CD8-positive, alpha-beta memory T cell (primary cell): ENCODE results near the gene SULT2B1. TPM values are rescaled to one million over a fixed set of nuclear protein-coding genes. Genes with fewer than 3 reads are reported as not detected.
A peak's percentile ranks its signal among the peaks of the same experiment; 100 is the strongest.
"Not testable (repeated sequence)": the region's sequence is repeated elsewhere in the genome, so short reads cannot be mapped to it uniquely, and the experiment has no call there.

Experiments
- CTCF ChIA-PET: fragments of 350-600 bp; sonication (Branson Sonifier 250); formaldehyde crosslinking; loops from one replicate; lab custom pipeline; 2021; ENCODE audit warnings: antibody characterized with exemption; lab: Charles Lee
- POLR2A ChIA-PET: fragments of 350-600 bp; sonication (Branson Sonifier 250); formaldehyde crosslinking; loops from one replicate; lab custom pipeline; 2021; ENCODE audit warnings: antibody characterized with exemption; lab: Charles Lee
- DNase-seq, 5 donors: peaks; one replicate each; pipeline versions ENCODE4 v3.0.0 to v3.0.0-alpha.2; 2020 to 2022; ENCODE audit warnings: mixed read lengths in 1 of 5
- H3K27ac ChIP-seq: one replicate; pipeline ENCODE4 v1.7.0; 2013; ENCODE audit warnings: low read depth, mild to moderate bottlenecking, low read length, moderate library complexity
- H3K27me3 ChIP-seq: 2 replicates; pipeline ENCODE4 v1.7.0; 2013; ENCODE audit warnings: low read length, mild to moderate bottlenecking; ENCODE audit not compliant: insufficient read depth, poor library complexity, severe bottlenecking
- H3K36me3 ChIP-seq: 2 replicates; pipeline ENCODE4 v1.7.0; 2013; ENCODE audit warnings: mild to moderate bottlenecking, low read length, moderate library complexity; ENCODE audit not compliant: insufficient read depth
- H3K4me1 ChIP-seq: 2 replicates; pipeline ENCODE4 v1.7.0; 2013; ENCODE audit warnings: mild to moderate bottlenecking, low read length, moderate library complexity; ENCODE audit not compliant: insufficient read depth
- H3K4me3 ChIP-seq: 2 replicates; pipeline ENCODE4 v1.7.0; 2013; ENCODE audit warnings: mild to moderate bottlenecking, low read length
- H3K9me3 ChIP-seq: 2 replicates; pipeline ENCODE4 v1.7.0; 2013; ENCODE audit warnings: mild to moderate bottlenecking, low read length
- H3K27ac Mint-ChIP-seq, 8 donors: one replicate each; pipeline ENCODE4 v1.8.0; 2020 to 2021; ENCODE audit warnings: mixed read lengths in 8 of 8, mild to moderate bottlenecking in 6 of 8, inconsistent platforms in 3 of 8, moderate library complexity in 3 of 8
- H3K27me3 Mint-ChIP-seq, 2 donors: one replicate each; pipeline ENCODE4 v1.8.0; 2020 to 2021; ENCODE audit warnings: mixed read lengths in 2 of 2, mild to moderate bottlenecking in 1 of 2, moderate library complexity in 1 of 2
- H3K36me3 Mint-ChIP-seq, 3 donors: one replicate each; pipeline ENCODE4 v1.8.0; 2020 to 2021; ENCODE audit warnings: mixed read lengths in 3 of 3, inconsistent platforms in 1 of 3, mild to moderate bottlenecking in 1 of 3
- H3K4me1 Mint-ChIP-seq, 3 donors: one replicate each; pipeline ENCODE4 v1.8.0; 2020 to 2021; ENCODE audit warnings: mixed read lengths in 3 of 3, inconsistent platforms in 1 of 3, mild to moderate bottlenecking in 1 of 3
- H3K4me3 Mint-ChIP-seq, 7 donors: one replicate each; pipeline ENCODE4 v1.8.0; 2020 to 2021; ENCODE audit warnings: mixed read lengths in 7 of 7, mild to moderate bottlenecking in 6 of 7, moderate library complexity in 4 of 7, inconsistent platforms in 2 of 7
- H3K9me3 Mint-ChIP-seq, 5 donors: one replicate each; pipeline ENCODE4 v1.8.0; 2020 to 2022; ENCODE audit warnings: mixed read lengths in 5 of 5, mild to moderate bottlenecking in 3 of 5, moderate library complexity in 2 of 5, inconsistent platforms in 1 of 5
- polyA plus RNA-seq: library from polyadenylated mRNA; unstranded; fragments of 300-500 nt; fragmentation: Illumina TruSeq; gene quantifications from one replicate; pipeline ENCODE4 v1.2.3, GENCODE V29; 2021
- total RNA-seq, 2 experiments: library from RNA; stranded (reverse); gene quantifications; one replicate each; pipeline ENCODE4 v1.2.3, GENCODE V29; 2021

SULT2B1 gene
- total and polyA plus RNA-seq, 3 experiments from 2014 or later: not detected

DNA sequence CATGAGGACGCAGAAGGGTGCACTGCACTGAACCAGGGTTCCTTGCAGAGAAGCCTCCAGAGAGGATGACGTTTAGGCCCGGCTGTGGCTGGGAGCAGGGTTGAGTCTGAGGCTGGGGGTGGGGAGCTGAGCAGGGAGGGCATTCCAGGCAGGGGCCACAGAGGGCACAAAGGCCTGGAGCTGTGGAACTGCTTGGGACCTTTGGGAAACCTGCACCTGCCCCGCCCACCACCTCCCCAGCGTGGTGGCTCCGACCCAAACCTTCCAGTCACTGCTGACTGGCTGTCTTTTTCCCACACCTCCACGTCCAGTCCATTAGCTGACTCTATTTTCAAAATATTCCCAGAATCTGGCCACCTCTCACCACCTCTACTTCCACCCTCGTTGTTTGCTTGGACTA lies 35.4 kb upstream of the SULT2B1 start:
- Mint-ChIP-seq H3K27ac (peak overlapping the region in 1 of 8 donors; percentile 57), H3K27me3 (no peaks in the 10 kb centered on the region), H3K36me3 (peaks cover 0 to 1% (median 0%) of the 10 kb centered on the region in 3 donors), H3K4me3 (peak overlapping the region in 1 of 7 donors; percentile 65), H3K4me1 (peaks cover 4 to 7% (median 5%) of the 10 kb centered on the region in 3 donors), H3K9me3 (no peaks in the 10 kb centered on the region)
- Histone ChIP-seq H3K9me3 (no peaks in the 10 kb centered on the region), H3K4me3 (no peak overlapping the region), H3K4me1 (peaks cover 19% of the 10 kb centered on the region), H3K36me3 (no peaks in the 10 kb centered on the region), H3K27me3 (no peaks in the 10 kb centered on the region), H3K27ac (no peak overlapping the region)
- no peak for DNase-seq
- CTCF ChIA-PET: interaction anchor here (1.6 to 2.1 kb wide), 3 partner anchors 10 to 68 kb away, joined by 5 read pairs; no protein-coding TSS in a partner anchor
- POLR2A ChIA-PET: no interaction called here

DNA sequence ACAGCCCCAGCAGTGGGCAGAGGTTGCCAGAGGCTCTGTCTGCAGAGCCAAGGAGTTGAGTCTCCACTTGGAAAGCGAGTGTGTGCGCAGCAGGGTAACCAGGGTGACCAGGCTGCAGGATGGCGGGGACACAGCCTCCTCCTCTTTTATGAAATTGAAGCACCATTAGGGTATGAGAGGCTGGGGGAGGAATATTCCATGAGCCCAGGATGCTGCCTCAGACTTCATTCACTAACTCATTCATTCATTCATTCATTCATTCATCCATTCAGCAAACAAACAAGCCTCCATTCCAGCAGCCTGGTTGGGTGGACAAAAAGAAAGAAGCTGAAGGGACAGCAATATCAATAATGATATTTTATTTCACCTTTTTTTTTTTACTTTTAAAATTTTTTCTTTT lies 33.8 kb upstream of the SULT2B1 start:
- peaks cover 4 to 7% (median 5%) of the 10 kb centered on the region in 3 donors for H3K4me1 Mint-ChIP-seq
- peaks cover 0 to 1% (median 0%) of the 10 kb centered on the region in 3 donors for H3K36me3 Mint-ChIP-seq
- Histone ChIP-seq H3K27ac (no peak overlapping the region), H3K27me3 (no peaks in the 10 kb centered on the region), H3K36me3 (no peaks in the 10 kb centered on the region), H3K9me3 (no peaks in the 10 kb centered on the region), H3K4me1 (peaks cover 5% of the 10 kb centered on the region), H3K4me3 (no peak overlapping the region)
- H3K27ac Mint-ChIP-seq: no peak overlapping the region
- POLR2A ChIA-PET: no interaction called here
- H3K4me3 Mint-ChIP-seq: no peak overlapping the region
- DNase-seq: no peak
- no peaks in the 10 kb centered on the region for H3K9me3 Mint-ChIP-seq
- CTCF ChIA-PET: interaction anchor here (0.9 to 1.9 kb wide), 2 partner anchors 29 to 70 kb away, joined by 3 to 5 read pairs; no protein-coding TSS in a partner anchor
- H3K27me3 Mint-ChIP-seq: no peaks in the 10 kb centered on the region

DNA sequence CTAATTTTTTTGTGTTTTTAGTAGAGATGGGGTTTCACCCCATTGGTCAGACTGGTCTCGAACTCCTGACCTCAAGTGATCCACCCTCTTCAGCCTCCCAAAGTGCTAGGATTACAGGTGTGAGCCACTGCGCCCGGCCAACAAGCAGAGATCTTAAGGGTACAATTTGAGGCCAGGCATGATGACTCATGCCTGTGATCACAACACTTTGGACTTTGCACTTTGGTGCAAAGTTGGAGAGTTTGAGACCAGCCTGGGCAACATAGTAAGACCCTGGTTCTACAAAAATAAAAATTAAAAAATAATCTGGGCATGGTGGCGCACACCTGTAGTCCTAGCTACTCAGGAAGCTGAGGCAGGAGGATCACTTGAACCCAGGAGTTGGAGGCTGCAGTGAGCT lies 32.5 kb upstream of the SULT2B1 start:
- H3K27me3 ChIP-seq, H3K4me1 ChIP-seq, H3K9me3 ChIP-seq, H3K4me3 Mint-ChIP-seq, H3K4me3 ChIP-seq, H3K27ac Mint-ChIP-seq, H3K9me3 Mint-ChIP-seq, H3K36me3 ChIP-seq, DNase-seq, POLR2A ChIA-PET, H3K36me3 Mint-ChIP-seq, H3K4me1 Mint-ChIP-seq, H3K27ac ChIP-seq, H3K27me3 Mint-ChIP-seq: not testable (repeated sequence)
- CTCF ChIA-PET: interaction anchor here (0.7 kb wide), 1 partner anchor 276 kb away, joined by 3 read pairs; no protein-coding TSS in a partner anchor

DNA sequence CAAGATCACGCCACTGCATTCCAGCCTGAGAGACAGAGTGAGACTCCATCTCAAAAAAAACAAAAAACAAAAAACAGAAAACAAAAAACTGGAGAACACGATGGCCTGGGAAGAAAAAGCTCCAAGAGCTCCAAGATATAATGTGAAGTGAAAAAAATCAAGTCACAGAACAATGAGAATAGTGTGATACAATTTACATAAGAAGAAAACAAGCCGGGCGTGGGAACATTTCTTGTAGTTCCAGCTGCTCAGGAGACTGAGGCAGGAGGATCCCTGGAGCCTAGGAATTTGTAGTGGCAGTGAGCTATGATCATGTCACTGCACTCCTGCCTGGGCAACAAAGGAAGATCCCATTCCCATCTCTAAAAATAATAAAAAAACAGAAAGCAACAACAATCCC lies 31.8 kb upstream of the SULT2B1 start:
- Mint-ChIP-seq H3K27me3 (peaks cover 9 to 11% of the 10 kb centered on the region in 2 donors), H3K36me3 (peaks cover 0 to 4% (median 3%) of the 10 kb centered on the region in 3 donors), H3K9me3 (peaks cover 4 to 11% (median 9%) of the 10 kb centered on the region in 5 donors), H3K4me1 (no peaks in the 10 kb centered on the region), H3K4me3 (no peak overlapping the region), H3K27ac (no peak overlapping the region)
- ChIA-PET CTCF (no interaction called here), POLR2A (no interaction called here)
- H3K36me3 ChIP-seq: no peaks in the 10 kb centered on the region
- peaks cover 5% of the 10 kb centered on the region for H3K9me3 ChIP-seq
- H3K4me3 ChIP-seq: no peak overlapping the region
- H3K27ac ChIP-seq: no peak overlapping the region
- no peaks in the 10 kb centered on the region for H3K27me3 ChIP-seq
- H3K4me1 ChIP-seq: no peaks in the 10 kb centered on the region
- no peak for DNase-seq

DNA sequence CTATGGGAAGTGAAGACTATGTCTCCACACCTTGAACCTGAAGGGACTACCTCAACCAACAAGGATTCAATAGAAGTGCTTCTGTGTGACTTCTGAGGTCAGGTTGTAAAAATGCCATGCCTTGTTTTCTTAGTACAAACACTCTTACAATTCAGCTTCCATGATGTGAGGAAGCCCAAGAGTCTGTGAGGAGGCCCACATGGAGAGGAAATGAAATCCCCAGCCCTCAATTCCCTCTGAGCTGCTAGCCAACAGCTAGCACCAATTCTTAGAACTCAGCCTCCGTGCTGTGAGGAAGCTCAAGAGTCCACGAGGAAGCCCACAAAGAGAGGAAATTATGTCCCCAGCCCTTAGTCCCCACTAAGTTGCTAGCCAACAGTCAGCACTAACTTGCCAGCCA lies 27.8 kb upstream of the SULT2B1 start:
- Mint-ChIP-seq H3K36me3 (peaks cover 0 to 22% (median 3%) of the 10 kb centered on the region in 3 donors), H3K27ac (no peak overlapping the region), H3K4me1 (no peaks in the 10 kb centered on the region), H3K9me3 (peaks cover 17 to 38% (median 33%) of the 10 kb centered on the region in 5 donors), H3K4me3 (no peak overlapping the region), H3K27me3 (peaks cover 9 to 13% of the 10 kb centered on the region in 2 donors)
- POLR2A ChIA-PET: no interaction called here
- DNase-seq: no peak
- CTCF ChIA-PET: interaction anchor here (1.6 kb wide), 2 partner anchors 18 to 66 kb away, joined by 3 to 5 read pairs; no protein-coding TSS in a partner anchor
- no peaks in the 10 kb centered on the region for H3K36me3 ChIP-seq
- H3K27ac ChIP-seq: no peak overlapping the region
- no peaks in the 10 kb centered on the region for H3K4me1 ChIP-seq
- H3K27me3 ChIP-seq: no peaks in the 10 kb centered on the region
- H3K4me3 ChIP-seq: no peak overlapping the region
- peaks cover 5% of the 10 kb centered on the region for H3K9me3 ChIP-seq

DNA sequence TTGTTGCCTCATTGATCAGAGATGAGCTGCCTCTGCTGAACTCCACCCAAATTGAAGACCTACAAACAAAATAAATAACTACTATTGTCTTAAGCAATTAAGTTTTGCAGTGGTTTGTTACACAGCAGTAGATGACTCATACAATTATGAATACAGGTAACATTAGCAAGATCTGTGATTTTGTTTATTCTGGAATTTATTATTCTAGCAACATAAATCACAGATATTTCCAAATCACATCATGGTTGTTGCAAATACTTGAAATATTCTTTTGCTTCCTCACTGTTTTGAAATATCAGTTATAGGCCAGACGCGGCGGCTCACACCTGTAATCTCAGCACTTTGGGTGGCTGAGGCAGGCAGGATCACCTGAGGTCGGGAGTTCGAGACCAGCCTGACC lies 27.2 kb upstream of the SULT2B1 start:
- Histone ChIP-seq H3K27ac (no peak overlapping the region), H3K4me1 (no peaks in the 10 kb centered on the region), H3K9me3 (peaks cover 5% of the 10 kb centered on the region), H3K27me3 (no peaks in the 10 kb centered on the region), H3K36me3 (no peaks in the 10 kb centered on the region), H3K4me3 (no peak overlapping the region)
- Mint-ChIP-seq H3K36me3 (peaks cover 0 to 24% (median 3%) of the 10 kb centered on the region in 3 donors), H3K4me3 (no peak overlapping the region), H3K27me3 (peaks cover 9 to 14% of the 10 kb centered on the region in 2 donors), H3K9me3 (peaks cover 18 to 41% (median 38%) of the 10 kb centered on the region in 5 donors), H3K27ac (no peak overlapping the region), H3K4me1 (no peaks in the 10 kb centered on the region)
- no peak for DNase-seq
- ChIA-PET CTCF (interaction anchor here (1.6 kb wide), 2 partner anchors 19 to 65 kb away, joined by 3 to 5 read pairs; no protein-coding TSS in a partner anchor), POLR2A (no interaction called here)

DNA sequence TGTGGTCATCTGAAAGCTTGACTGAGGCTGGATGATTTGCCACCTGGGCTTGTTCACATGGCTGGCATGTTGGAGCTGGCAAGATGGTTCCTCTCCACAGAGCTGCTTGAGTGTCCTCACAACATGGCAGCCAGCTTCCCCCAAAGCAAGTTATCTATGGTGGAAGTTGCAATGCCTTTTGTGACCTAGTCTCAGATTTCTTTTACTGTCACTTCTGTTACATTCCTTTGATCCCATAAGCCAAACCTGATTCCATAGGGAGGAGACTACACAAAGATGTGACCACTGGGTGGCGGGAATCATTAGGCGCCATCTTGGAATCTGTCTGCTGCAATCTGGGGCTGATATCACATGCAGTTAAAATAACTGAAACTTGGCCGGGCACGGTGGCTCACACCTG lies 22.8 kb upstream of the SULT2B1 start:
- Mint-ChIP-seq H3K9me3 (peaks cover 17 to 40% (median 36%) of the 10 kb centered on the region in 5 donors), H3K4me1 (no peaks in the 10 kb centered on the region), H3K4me3 (no peak overlapping the region), H3K27ac (no peak overlapping the region), H3K27me3 (peaks cover 8 to 22% of the 10 kb centered on the region in 2 donors), H3K36me3 (peaks cover 0 to 22% (median 1%) of the 10 kb centered on the region in 3 donors)
- Histone ChIP-seq H3K4me3 (no peak overlapping the region), H3K9me3 (peaks cover 3% of the 10 kb centered on the region), H3K4me1 (no peaks in the 10 kb centered on the region), H3K27me3 (no peaks in the 10 kb centered on the region), H3K36me3 (no peaks in the 10 kb centered on the region), H3K27ac (no peak overlapping the region)
- no peak for DNase-seq
- CTCF ChIA-PET: no interaction called here
- POLR2A ChIA-PET: interaction anchor here (0.6 kb wide), 1 partner anchor 1347 kb away, joined by 6 read pairs; no protein-coding TSS in a partner anchor

DNA sequence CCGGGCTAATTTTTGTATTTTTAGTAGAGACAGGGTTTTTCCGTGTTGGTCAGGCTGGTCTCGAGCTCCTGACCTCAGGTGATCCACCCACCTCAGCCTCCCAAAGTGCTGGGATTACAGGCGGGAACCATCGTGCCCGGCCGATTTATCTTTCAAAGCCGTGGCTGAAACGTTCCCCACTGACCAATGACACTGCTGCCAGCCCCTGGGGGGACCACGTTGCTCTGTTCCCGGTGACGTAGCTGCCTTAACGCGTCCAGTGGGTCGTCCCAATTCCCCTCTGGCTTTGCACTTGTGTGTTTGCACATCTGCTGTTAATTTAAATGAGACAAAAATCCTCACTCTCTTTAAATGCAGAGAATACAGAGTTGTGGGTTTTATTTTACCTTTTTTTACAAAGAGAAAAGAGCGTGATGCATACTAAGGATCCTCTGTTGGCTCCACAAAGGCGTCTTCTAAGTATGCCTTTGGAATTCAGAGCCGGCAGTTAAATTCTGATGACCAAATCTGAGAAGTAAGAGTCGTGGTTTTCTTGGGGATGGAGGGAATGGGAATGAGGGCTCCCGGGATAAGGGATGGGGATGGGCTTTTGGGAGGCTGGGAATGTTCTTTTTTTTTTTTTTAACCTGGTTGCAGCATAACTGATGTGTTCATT lies 21.8 kb upstream of the SULT2B1 start:
- H3K27ac Mint-ChIP-seq: no peak overlapping the region
- Histone ChIP-seq H3K27ac (no peak overlapping the region), H3K4me1 (no peaks in the 10 kb centered on the region), H3K27me3 (no peaks in the 10 kb centered on the region), H3K4me3 (no peak overlapping the region), H3K9me3 (no peaks in the 10 kb centered on the region), H3K36me3 (no peaks in the 10 kb centered on the region)
- no peak overlapping the region for H3K4me3 Mint-ChIP-seq
- peaks cover 14 to 32% (median 29%) of the 10 kb centered on the region in 5 donors for H3K9me3 Mint-ChIP-seq
- CTCF ChIA-PET: no interaction called here
- peaks cover 0 to 20% (median 0%) of the 10 kb centered on the region in 3 donors for H3K36me3 Mint-ChIP-seq
- DNase-seq: no peak
- POLR2A ChIA-PET: no interaction called here
- H3K4me1 Mint-ChIP-seq: no peaks in the 10 kb centered on the region
- H3K27me3 Mint-ChIP-seq: peaks cover 4 to 13% of the 10 kb centered on the region in 2 donors
